Caco-2 (cell line): ENCODE data around the gene CACNG4. TPM values are rescaled to one million over a fixed set of nuclear protein-coding genes. Genes with fewer than 3 reads are reported as not detected.
A peak's percentile ranks its signal among the peaks of the same experiment; 100 is the strongest.

Source experiments
- BruUV-seq: library from RNA; stranded (reverse); fragments of 400-500 nt; replicated peaks from 2 replicates; lab custom pipeline; 2021; lab: Mats Ljungman, UMichigan
- CTCF ChIA-PET: fragments of 300-600 bp; sonication (Branson Sonifier 250); formaldehyde crosslinking; loops from one replicate; lab custom pipeline; 2022; ENCODE audit warnings: antibody characterized with exemption; lab: Charles Lee
- POLR2A ChIA-PET: fragments of 300-600 bp; sonication (Branson Sonifier 250); formaldehyde crosslinking; loops from one replicate; lab custom pipeline; 2022; ENCODE audit warnings: antibody characterized with exemption; lab: Charles Lee
- DNase-seq, 2 experiments: peaks; one replicate each; pipeline versions ENCODE4 v3.0.0 to v3.0.0-alpha.2; 2020 to 2022
- H3K27me3 ChIP-seq: replicated peaks from 2 replicates; pipeline ENCODE4 v1.6.0; 2011; ENCODE audit warnings: low read length; ENCODE audit not compliant: control insufficient read depth, insufficient read depth
- H3K36me3 ChIP-seq: 2 replicates; pipeline ENCODE4 v1.5.1; 2011; ENCODE audit warnings: low read length; ENCODE audit not compliant: control insufficient read depth, insufficient read depth
- H3K4me1 ChIP-seq: fragments of 250-450 bp; sonication (Bioruptor Pico); 2 replicates; pipeline ENCODE4 v1.5.1; 2020; ENCODE audit warnings: mild to moderate bottlenecking
- H3K4me3 ChIP-seq: 2 replicates; pipeline ENCODE4 v1.5.1; 2011; ENCODE audit warnings: low read depth, mild to moderate bottlenecking, control low read depth, low read length
- H3K9me3 ChIP-seq: fragments of 250-450 bp; sonication (Bioruptor Pico); 2 replicates; pipeline ENCODE4 v1.5.1; 2020; ENCODE audit warnings: mild to moderate bottlenecking, moderate library complexity
- H3K27ac Mint-ChIP-seq: one replicate; pipeline ENCODE4 v1.8.0; 2022; ENCODE audit warnings: mixed read lengths; ENCODE audit not compliant: unreplicated experiment
- H3K27me3 Mint-ChIP-seq: one replicate; pipeline ENCODE4 v1.8.0; 2022; ENCODE audit warnings: mixed read lengths; ENCODE audit not compliant: insufficient read depth, unreplicated experiment
- H3K36me3 Mint-ChIP-seq: one replicate; pipeline ENCODE4 v1.8.0; 2022; ENCODE audit warnings: mild to moderate bottlenecking, mixed read lengths; ENCODE audit not compliant: insufficient read depth, unreplicated experiment
- H3K4me1 Mint-ChIP-seq: one replicate; pipeline ENCODE4 v1.8.0; 2022; ENCODE audit warnings: low read depth, mixed read lengths; ENCODE audit not compliant: unreplicated experiment
- H3K4me3 Mint-ChIP-seq: one replicate; pipeline ENCODE4 v1.8.0; 2022; ENCODE audit warnings: mild to moderate bottlenecking, moderate library complexity, mixed read lengths; ENCODE audit not compliant: unreplicated experiment
- H3K9me3 Mint-ChIP-seq: one replicate; pipeline ENCODE4 v1.8.0; 2022; ENCODE audit warnings: mixed read lengths; ENCODE audit not compliant: unreplicated experiment
- CTCF ChIP-seq, 2 experiments: fragments of 200-600 bp in 1 of 2; IDR thresholded peaks; 1 replicate in 1 of 2; 2 replicates in 1 of 2; pipeline versions ENCODE4 v1.5.1 to v1.8.0; 2011 to 2022; ENCODE audit warnings: antibody characterized with exemption in 1 of 2, control low read depth in 1 of 2, inconsistent platforms in 1 of 2, low read depth in 1 of 2, low read length in 1 of 2, mild to moderate bottlenecking in 1 of 2, moderate library complexity in 1 of 2; ENCODE audit not compliant: insufficient read depth in 1 of 2, severe bottlenecking in 1 of 2, unreplicated experiment in 1 of 2
- intact Hi-C: fragments of 100-400 bp; cut with micrococcal nuclease; formaldehyde crosslinking; loops from one replicate; pipeline ENCODE4 v1.10.0; 2022; ENCODE audit not compliant: unreplicated experiment
- total RNA-seq: library from RNA; stranded (reverse); gene quantifications from 2 replicates; pipeline ENCODE4 v1.2.3, GENCODE V29; 2022

The CACNG4 gene
- total RNA-seq, 1 experiment from 2014 or later: 12.8 TPM

- intact Hi-C loops: no loop called here
- Mint-ChIP-seq H3K36me3 (peaks cover 8% of the 10 kb centered on the region), H3K4me3 (no peak overlapping the region), H3K27me3 (no peaks in the 10 kb centered on the region), H3K9me3 (no peaks in the 10 kb centered on the region), H3K4me1 (no peaks in the 10 kb centered on the region), H3K27ac (no peak overlapping the region)
- ChIA-PET CTCF (interaction anchor here (0.9 to 1.2 kb wide), 3 partner anchors 13 to 272 kb away, joined by 3 to 5 read pairs (median 4); no protein-coding TSS in a partner anchor), POLR2A (no interaction called here)
- peak in 1 of 2 experiments; percentile 7 for TF ChIP-seq CTCF (IDR thresholded peaks at IDR 0.05; ENCODE audit: insufficient read depth in 1 of 2, low read depth in 1 of 2, low read length in 1 of 2, severe bottlenecking in 1 of 2, unreplicated experiment in 1 of 2)
- DNase-seq: no peak
- Histone ChIP-seq H3K4me3 (no peak overlapping the region), H3K4me1 (no peaks in the 10 kb centered on the region), H3K36me3 (no peaks in the 10 kb centered on the region), H3K9me3 (no peaks in the 10 kb centered on the region), H3K27me3 (no peaks in the 10 kb centered on the region)
- no TSS peak for BruUV-seq
These were observed 23.7 kb downstream of the CACNG4 start for GRCh38 chr17:66988069-66988798.

- intact Hi-C loops: no loop called here
- POLR2A ChIA-PET: no interaction called here
- Histone ChIP-seq H3K27me3 (no peaks in the 10 kb centered on the region), H3K9me3 (no peaks in the 10 kb centered on the region), H3K4me1 (no peaks in the 10 kb centered on the region), H3K36me3 (no peaks in the 10 kb centered on the region), H3K4me3 (no peak overlapping the region)
- DNase-seq: no peak
- Mint-ChIP-seq H3K27me3 (no peaks in the 10 kb centered on the region), H3K9me3 (no peaks in the 10 kb centered on the region), H3K4me1 (no peaks in the 10 kb centered on the region), H3K27ac (no peak overlapping the region), H3K36me3 (peaks cover 8% of the 10 kb centered on the region), H3K4me3 (no peak overlapping the region)
- CTCF ChIA-PET: interaction anchor here (0.9 to 1.2 kb wide), 2 partner anchors 14 to 273 kb away, joined by 4 to 5 read pairs; no protein-coding TSS in a partner anchor
- TF ChIP-seq CTCF (IDR thresholded peaks at IDR 0.05; ENCODE audit: insufficient read depth in 1 of 2, low read depth in 1 of 2, low read length in 1 of 2, severe bottlenecking in 1 of 2, unreplicated experiment in 1 of 2): no peak
- BruUV-seq: no TSS peak
These were observed 24.6 kb downstream of the CACNG4 start for GRCh38 chr17:66989076-66989475.

GRCh38 chr17:66989579-66989978 lies 25.1 kb downstream of the CACNG4 start:
- H3K9me3 ChIP-seq: no peaks in the 10 kb centered on the region
- no peak overlapping the region for H3K4me3 Mint-ChIP-seq
- no peak overlapping the region for H3K27ac Mint-ChIP-seq
- intact Hi-C loops: no loop called here
- H3K4me1 Mint-ChIP-seq: no peaks in the 10 kb centered on the region
- no peaks in the 10 kb centered on the region for H3K4me1 ChIP-seq
- no peaks in the 10 kb centered on the region for H3K9me3 Mint-ChIP-seq
- BruUV-seq: no TSS peak
- TF ChIP-seq CTCF (IDR thresholded peaks at IDR 0.05; ENCODE audit: insufficient read depth in 1 of 2, low read depth in 1 of 2, low read length in 1 of 2, severe bottlenecking in 1 of 2, unreplicated experiment in 1 of 2): no peak
- no peak overlapping the region for H3K4me3 ChIP-seq
- ChIA-PET POLR2A (no interaction called here), CTCF (interaction anchor here (0.9 to 1.2 kb wide), 2 partner anchors 14 to 273 kb away, joined by 4 to 5 read pairs; no protein-coding TSS in a partner anchor)
- H3K36me3 Mint-ChIP-seq: peaks cover 8% of the 10 kb centered on the region
- no peaks in the 10 kb centered on the region for H3K27me3 ChIP-seq
- H3K27me3 Mint-ChIP-seq: no peaks in the 10 kb centered on the region
- H3K36me3 ChIP-seq: no peaks in the 10 kb centered on the region
- no peak for DNase-seq
